Fibroblast of villous mesenchyme (primary cell): ENCODE results near the gene LGR5. TPM values are rescaled to one million over a fixed set of nuclear protein-coding genes. Genes with fewer than 3 reads are reported as not detected.

Experiments used
- DNase-seq: peaks from one replicate; pipeline ENCODE4 v3.0.0-alpha.2; 2010; ENCODE audit warnings: low read depth
- H3K4me3 ChIP-seq: 2 replicates; pipeline ENCODE4 v1.5.1; 2011; ENCODE audit warnings: low read depth, mild to moderate bottlenecking, low read length
- total RNA-seq: library from RNA; depleted of rRNA; stranded (reverse); fragments of >200 nt; gene quantifications from 2 replicates; pipeline ENCODE4 v1.2.3, GENCODE V29; 2012
- TF ChIP-seq, protein P1 (sequence below): IDR thresholded peaks from 2 replicates; pipeline ENCODE4 v1.5.1; 2012; ENCODE audit warnings: low read depth, mild to moderate bottlenecking, low read length; ENCODE audit not compliant: insufficient read depth

The LGR5 gene, protein sequence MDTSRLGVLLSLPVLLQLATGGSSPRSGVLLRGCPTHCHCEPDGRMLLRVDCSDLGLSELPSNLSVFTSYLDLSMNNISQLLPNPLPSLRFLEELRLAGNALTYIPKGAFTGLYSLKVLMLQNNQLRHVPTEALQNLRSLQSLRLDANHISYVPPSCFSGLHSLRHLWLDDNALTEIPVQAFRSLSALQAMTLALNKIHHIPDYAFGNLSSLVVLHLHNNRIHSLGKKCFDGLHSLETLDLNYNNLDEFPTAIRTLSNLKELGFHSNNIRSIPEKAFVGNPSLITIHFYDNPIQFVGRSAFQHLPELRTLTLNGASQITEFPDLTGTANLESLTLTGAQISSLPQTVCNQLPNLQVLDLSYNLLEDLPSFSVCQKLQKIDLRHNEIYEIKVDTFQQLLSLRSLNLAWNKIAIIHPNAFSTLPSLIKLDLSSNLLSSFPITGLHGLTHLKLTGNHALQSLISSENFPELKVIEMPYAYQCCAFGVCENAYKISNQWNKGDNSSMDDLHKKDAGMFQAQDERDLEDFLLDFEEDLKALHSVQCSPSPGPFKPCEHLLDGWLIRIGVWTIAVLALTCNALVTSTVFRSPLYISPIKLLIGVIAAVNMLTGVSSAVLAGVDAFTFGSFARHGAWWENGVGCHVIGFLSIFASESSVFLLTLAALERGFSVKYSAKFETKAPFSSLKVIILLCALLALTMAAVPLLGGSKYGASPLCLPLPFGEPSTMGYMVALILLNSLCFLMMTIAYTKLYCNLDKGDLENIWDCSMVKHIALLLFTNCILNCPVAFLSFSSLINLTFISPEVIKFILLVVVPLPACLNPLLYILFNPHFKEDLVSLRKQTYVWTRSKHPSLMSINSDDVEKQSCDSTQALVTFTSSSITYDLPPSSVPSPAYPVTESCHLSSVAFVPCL
- not detected in 2 replicates for total RNA-seq

DNA sequence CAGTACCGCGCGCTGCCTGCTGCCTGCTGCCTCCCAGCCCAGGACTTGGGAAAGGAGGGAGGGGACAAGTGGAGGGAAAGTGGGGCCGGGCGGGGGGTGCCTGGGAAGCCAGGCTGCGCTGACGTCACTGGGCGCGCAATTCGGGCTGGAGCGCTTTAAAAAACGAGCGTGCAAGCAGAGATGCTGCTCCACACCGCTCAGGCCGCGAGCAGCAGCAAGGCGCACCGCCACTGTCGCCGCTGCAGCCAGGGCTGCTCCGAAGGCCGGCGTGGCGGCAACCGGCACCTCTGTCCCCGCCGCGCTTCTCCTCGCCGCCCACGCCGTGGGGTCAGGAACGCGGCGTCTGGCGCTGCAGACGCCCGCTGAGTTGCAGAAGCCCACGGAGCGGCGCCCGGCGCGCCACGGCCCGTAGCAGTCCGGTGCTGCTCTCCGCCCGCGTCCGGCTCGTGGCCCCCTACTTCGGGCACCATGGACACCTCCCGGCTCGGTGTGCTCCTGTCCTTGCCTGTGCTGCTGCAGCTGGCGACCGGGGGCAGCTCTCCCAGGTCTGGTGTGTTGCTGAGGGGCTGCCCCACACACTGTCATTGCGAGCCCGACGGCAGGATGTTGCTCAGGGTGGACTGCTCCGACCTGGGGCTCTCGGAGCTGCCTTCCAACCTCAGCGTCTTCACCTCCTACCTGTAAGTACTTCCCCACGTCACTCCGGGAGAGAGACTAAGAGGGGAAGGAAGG lies at the start of gene LGR5:
TSS of gene LGR5 (plus strand) at position 186 of the 732 bp plus-strand sequence. CDS start at position 469, 283 bp downstream.
- TF ChIP-seq, protein P1, sequence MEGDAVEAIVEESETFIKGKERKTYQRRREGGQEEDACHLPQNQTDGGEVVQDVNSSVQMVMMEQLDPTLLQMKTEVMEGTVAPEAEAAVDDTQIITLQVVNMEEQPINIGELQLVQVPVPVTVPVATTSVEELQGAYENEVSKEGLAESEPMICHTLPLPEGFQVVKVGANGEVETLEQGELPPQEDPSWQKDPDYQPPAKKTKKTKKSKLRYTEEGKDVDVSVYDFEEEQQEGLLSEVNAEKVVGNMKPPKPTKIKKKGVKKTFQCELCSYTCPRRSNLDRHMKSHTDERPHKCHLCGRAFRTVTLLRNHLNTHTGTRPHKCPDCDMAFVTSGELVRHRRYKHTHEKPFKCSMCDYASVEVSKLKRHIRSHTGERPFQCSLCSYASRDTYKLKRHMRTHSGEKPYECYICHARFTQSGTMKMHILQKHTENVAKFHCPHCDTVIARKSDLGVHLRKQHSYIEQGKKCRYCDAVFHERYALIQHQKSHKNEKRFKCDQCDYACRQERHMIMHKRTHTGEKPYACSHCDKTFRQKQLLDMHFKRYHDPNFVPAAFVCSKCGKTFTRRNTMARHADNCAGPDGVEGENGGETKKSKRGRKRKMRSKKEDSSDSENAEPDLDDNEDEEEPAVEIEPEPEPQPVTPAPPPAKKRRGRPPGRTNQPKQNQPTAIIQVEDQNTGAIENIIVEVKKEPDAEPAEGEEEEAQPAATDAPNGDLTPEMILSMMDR = no peak
- no peak for DNase-seq

DNA sequence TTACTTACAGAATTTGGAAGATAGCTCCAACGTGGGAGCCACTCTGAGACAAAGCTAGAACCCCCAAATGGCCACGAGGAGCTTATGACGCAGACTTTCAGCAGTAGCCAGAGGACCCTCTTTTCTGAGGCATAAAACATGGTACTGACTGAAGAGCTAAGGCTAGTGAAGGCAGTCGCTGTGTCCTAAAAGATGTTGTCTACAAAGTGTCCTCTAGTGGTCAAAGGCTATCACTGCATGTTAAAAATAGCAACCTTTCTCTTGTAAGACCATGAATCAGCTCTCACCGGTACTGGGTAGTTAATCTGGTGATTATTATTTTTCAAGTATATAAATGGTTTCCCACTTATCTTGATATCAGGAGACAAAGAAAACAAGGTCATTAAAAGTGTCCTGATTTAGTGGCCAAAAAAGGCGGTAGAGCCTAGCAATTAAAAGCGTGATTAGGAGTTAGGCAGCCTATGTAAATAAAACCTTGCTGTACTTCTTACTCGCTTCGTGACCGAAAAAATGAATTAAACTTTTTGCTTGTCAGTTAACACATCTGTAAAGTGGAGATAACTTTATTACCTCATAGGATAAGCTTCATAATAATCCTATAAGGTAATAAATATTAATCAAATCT lies 47.0 kb upstream of the LGR5 start:
- DNase-seq = peak; percentile 64
- TF ChIP-seq, protein P1 = peak; percentile 87
- no peak overlapping the region for H3K4me3 ChIP-seq

More for the DNA sequence above, at the start of gene LGR5:
- H3K4me3 ChIP-seq = peak within 1 kb of the TSS; percentile 12

DNA sequence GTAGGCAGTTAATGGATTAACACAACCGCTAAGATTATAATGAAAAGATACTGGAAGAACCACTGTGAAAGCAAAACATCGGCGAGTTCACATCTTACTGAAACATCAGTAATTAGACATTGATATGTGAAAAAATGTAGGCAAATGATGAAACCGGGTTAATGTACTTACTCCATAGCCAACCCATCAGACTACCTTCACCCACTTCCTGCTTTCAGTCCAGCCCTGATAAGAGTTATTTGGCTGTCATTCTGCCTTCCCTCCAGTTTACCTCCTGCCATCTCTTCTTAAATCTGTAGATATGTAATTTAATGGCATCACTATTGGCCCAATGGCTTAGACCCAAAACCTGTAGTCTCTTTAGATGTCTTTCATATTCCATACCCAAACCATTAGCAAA lies 46.0 kb upstream of the LGR5 start:
- DNase-seq = no peak
- TF ChIP-seq, protein P1 = no peak
- no peak overlapping the region for H3K4me3 ChIP-seq

DNA sequence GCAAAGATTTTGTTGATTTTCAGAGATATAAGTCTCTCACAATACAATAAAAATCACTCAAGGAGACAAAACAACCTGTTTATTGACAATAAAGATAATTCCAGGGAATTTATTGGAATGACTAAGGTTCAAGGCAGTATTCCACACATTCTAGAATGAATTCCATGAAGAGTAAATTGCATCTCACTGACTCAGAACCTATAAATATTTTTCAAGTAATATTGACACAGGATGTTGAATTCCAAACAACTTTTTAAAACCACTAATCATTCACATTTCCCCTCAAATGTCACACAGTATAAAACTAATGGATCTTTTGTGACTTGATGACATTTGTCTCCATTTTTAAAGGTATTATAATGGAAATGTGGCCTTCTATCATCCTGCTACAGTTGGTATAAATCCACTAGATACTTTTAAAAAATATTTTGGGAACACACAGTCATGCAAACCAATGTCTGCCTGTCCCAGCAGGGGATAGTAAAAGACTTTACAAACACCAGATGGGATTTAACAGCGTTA lies 42.1 kb upstream of the LGR5 start:
- DNase-seq = peak; percentile 15
- no peak overlapping the region for H3K4me3 ChIP-seq
- TF ChIP-seq, protein P1 = no peak

DNA sequence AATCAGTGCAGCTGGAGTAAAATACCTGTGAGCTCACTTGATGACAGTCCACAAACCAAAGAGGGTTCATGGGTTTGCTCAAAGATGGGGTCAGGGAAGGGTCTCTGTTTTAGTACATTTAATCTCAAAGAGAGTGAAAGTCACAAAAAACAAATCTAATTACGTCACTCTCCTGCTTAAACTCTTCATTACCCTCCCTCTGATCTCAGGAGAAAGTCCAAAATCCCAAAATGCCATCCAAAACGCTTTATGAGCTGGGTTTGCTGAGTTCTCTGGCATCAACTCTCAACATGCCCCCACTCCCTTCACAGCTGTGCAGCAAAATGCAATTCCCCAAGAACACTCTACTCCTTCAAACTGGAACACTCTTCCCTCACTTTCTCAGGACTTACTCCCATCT lies 40.4 kb upstream of the LGR5 start:
- H3K4me3 ChIP-seq = no peak overlapping the region
- no peak for DNase-seq
- TF ChIP-seq, protein P1 = no peak

DNA sequence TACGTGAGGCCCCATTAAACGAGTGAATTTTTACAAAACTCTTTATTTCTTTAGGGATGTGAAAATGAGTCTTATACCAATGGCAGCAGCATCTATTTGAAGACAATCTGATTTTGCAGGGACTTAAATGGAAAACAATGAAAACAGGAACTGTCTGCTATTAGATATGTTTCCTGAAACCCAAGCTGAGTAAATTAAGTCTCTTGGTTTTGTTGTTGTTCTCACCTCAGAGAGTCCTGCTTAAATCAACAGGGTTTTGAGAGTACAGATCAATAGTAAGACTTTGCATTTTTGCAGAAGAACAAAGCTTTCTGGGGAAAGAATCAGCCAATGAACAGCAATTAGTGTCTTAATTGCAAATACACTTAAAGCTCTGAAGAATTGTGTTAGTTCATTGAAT lies 39.1 kb upstream of the LGR5 start:
- H3K4me3 ChIP-seq = no peak overlapping the region
- TF ChIP-seq, protein P1 = no peak
- no peak for DNase-seq
